Astrocyte of the cerebellum (primary cell): ENCODE measurements around the gene ZBTB46.

ENCODE experiments used
- DNase-seq: peaks from one replicate; pipeline ENCODE4 v3.0.0-alpha.2; 2011; ENCODE audit warnings: low read depth
- H3K4me3 ChIP-seq: 2 replicates; pipeline ENCODE4 v1.5.1; 2011; ENCODE audit warnings: mild to moderate bottlenecking, low read depth, low read length, moderate library complexity
- CTCF ChIP-seq: IDR thresholded peaks from 2 replicates; pipeline ENCODE4 v1.5.1; 2012; ENCODE audit warnings: low read length, low read depth, moderate library complexity, mild to moderate bottlenecking; ENCODE audit errors: missing control alignments
- in situ Hi-C: cut with HindIII; loops from 2 replicates; pipeline ENCODE4 v1.10.0; 2017; ENCODE audit warnings: low sequenced_read_pairs

Gene ZBTB46

GRCh38 chr20:63850689-63851547 lies 19.9 kb upstream of the ZBTB46 start:
- in situ Hi-C loops = no loop called here
- H3K4me3 ChIP-seq = no peak overlapping the region
- DNase-seq = no peak
- TF ChIP-seq CTCF = no peak

- TF ChIP-seq CTCF = no peak
- in situ Hi-C loops = loop anchor here (10.0 kb wide), 1 partner anchor 73 kb away; no protein-coding TSS in a partner anchor
- no peak overlapping the region for H3K4me3 ChIP-seq
- no peak for DNase-seq
These were observed 17.2 kb upstream of the ZBTB46 start for GRCh38 chr20:63848003-63848911.

- no peak for TF ChIP-seq CTCF
- no peak for DNase-seq
- no peak overlapping the region for H3K4me3 ChIP-seq
- in situ Hi-C loops = loop anchor here (10.0 kb wide), 1 partner anchor 73 kb away; no protein-coding TSS in a partner anchor
These were observed 16.4 kb upstream of the ZBTB46 start for GRCh38 chr20:63847237-63848002.

- TF ChIP-seq CTCF = no peak
- no peak overlapping the region for H3K4me3 ChIP-seq
- in situ Hi-C loops = loop anchor here (10.0 kb wide), 1 partner anchor 72 kb away; no protein-coding TSS in a partner anchor
- no peak for DNase-seq
These were observed 15.8 kb upstream of the ZBTB46 start for GRCh38 chr20:63846888-63847236.

GRCh38 chr20:63846128-63846771 lies 15.2 kb upstream of the ZBTB46 start:
- peak overlapping the region; percentile 10 for H3K4me3 ChIP-seq
- no peak for DNase-seq
- in situ Hi-C loops = loop anchor here (10.0 kb wide), 1 partner anchor 71 kb away; no protein-coding TSS in a partner anchor
- TF ChIP-seq CTCF = no peak

- no peak for TF ChIP-seq CTCF
- no peak overlapping the region for H3K4me3 ChIP-seq
- in situ Hi-C loops = loop anchor here (10.0 kb wide), 1 partner anchor 70 kb away; no protein-coding TSS in a partner anchor
These were observed 13.5 kb upstream of the ZBTB46 start for GRCh38 chr20:63844511-63844991.

More at GRCh38 chr20:63844511-63844991, 13.5 kb upstream of the ZBTB46 start:
- DNase-seq = no peak
